K562 (cell line): ENCODE measurements around the gene DYSF. TPM values are rescaled to one million over a fixed set of nuclear protein-coding genes. Genes with fewer than 3 reads are reported as not detected.

Experiments
- MAFG ChIP-seq: fragments of 450-650 bp; conservative IDR thresholded peaks from 2 replicates; pipeline ENCODE4 v1.6.1; 2016; ENCODE audit warnings: missing genetic modification characterization, missing compliant biosample characterization
- PHF8 ChIP-seq: fragments of 200-600 bp; sonication (generic); IDR thresholded peaks from 2 replicates; pipeline ENCODE4 v1.6.1; 2012; ENCODE audit warnings: mixed run types, mild to moderate bottlenecking, inconsistent platforms, low read length, moderate library complexity, borderline replicate concordance
- ZNF75A ChIP-seq: fragments of 450-650 bp; formaldehyde crosslinking; IDR thresholded peaks from 2 replicates; pipeline ENCODE4 v1.4.0; 2020; ENCODE audit warnings: mild to moderate bottlenecking
- polyA plus RNA-seq, 8 experiments: library from polyadenylated mRNA; depleted of rRNA in 4 of 8; stranded (reverse) in 5 of 8; unstranded in 3 of 8; fragments of >200 nt; fragmentation: Nextera tagmentation in 2 of 8; fragmentation: Illumina TruSeq in 1 of 8; extraction: Ambion mirVana in 2 of 8; extraction: Trizol in 1 of 8; gene quantifications; 2 replicates each; pipeline versions ENCODE4 v1.2.1 to v1.2.3, GENCODE V29; 2011 to 2014; ENCODE audit warnings: inconsistent platforms in 1 of 8, missing spikeins in 1 of 8
- total RNA-seq, 7 experiments: library from RNA; depleted of rRNA in 6 of 7; stranded (reverse); fragments of >200 nt in 6 of 7; fragmentation: Illumina TruSeq in 2 of 7; extraction: Trizol in 2 of 7; gene quantifications; 2 replicates each; pipeline versions ENCODE4 v1.2.1 to v1.2.3, GENCODE V29; 2011 to 2021; ENCODE audit warnings: low replicate concordance in 1 of 7
- TF ChIP-seq, protein P1 (sequence below), 3 experiments: fragments of 200-800 bp in 1 of 3; fragments of 250-450 bp in 1 of 3; fragments of 450-650 bp in 1 of 3; sonication (Bioruptor Pico) in 1 of 3; sonication (Bioruptor generic) in 1 of 3; formaldehyde crosslinking in 1 of 3; IDR thresholded peaks; 2 replicates each; pipeline versions ENCODE4 v1.6.1 to v1.8.0; 2016 to 2022; ENCODE audit warnings: mild to moderate bottlenecking in 2 of 3, missing genetic modification characterization in 2 of 3, missing compliant biosample characterization in 1 of 3, moderate library complexity in 1 of 3
- TF ChIP-seq, protein P2 (sequence below): fragments of 250-450 bp; sonication (Bioruptor Pico); IDR thresholded peaks from 2 replicates; pipeline ENCODE4 v1.5.0; 2022; ENCODE audit warnings: mild to moderate bottlenecking

The DYSF gene
- total and polyA plus RNA-seq, 9 of the 15 experiments (the other 6 are each of a cell fraction or from before 2014, with no cell fraction given), result 0.01 to 0.80 (median 0.29) TPM

DNA sequence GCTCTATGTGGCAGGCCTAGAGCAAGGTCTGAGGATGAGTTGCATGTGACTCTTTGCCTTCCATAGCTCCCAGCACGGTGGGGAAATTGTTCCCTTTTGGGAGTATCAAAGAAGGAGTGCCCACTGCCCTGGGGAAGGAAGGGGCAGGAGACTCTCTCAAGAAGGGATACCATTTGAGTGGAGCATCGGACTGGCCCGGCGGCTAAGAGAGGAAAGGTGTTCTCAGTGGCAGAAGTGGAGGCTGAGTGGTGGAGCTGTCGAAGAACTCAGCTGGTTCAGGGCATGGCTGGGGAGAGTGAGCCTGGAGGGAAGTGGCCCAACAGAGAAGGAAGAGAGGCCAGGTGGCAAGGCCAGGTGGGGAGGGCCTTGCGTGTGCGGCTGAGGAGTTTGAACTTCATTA, 235.2 kb downstream of the DYSF start (continued):
- TF ChIP-seq, protein P1, sequence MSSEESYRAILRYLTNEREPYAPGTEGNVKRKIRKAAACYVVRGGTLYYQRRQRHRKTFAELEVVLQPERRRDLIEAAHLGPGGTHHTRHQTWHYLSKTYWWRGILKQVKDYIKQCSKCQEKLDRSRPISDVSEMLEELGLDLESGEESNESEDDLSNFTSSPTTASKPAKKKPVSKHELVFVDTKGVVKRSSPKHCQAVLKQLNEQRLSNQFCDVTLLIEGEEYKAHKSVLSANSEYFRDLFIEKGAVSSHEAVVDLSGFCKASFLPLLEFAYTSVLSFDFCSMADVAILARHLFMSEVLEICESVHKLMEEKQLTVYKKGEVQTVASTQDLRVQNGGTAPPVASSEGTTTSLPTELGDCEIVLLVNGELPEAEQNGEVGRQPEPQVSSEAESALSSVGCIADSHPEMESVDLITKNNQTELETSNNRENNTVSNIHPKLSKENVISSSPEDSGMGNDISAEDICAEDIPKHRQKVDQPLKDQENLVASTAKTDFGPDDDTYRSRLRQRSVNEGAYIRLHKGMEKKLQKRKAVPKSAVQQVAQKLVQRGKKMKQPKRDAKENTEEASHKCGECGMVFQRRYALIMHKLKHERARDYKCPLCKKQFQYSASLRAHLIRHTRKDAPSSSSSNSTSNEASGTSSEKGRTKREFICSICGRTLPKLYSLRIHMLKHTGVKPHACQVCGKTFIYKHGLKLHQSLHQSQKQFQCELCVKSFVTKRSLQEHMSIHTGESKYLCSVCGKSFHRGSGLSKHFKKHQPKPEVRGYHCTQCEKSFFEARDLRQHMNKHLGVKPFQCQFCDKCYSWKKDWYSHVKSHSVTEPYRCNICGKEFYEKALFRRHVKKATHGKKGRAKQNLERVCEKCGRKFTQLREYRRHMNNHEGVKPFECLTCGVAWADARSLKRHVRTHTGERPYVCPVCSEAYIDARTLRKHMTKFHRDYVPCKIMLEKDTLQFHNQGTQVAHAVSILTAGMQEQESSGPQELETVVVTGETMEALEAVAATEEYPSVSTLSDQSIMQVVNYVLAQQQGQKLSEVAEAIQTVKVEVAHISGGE (CRISPR knock-in tag; IDR thresholded peaks at IDR 0.05), result no peak
- TF ChIP-seq MAFG (tag) (no peak), ZNF75A (CRISPR knock-in tag) (no peak), PHF8 (no peak)
- TF ChIP-seq, protein P2, sequence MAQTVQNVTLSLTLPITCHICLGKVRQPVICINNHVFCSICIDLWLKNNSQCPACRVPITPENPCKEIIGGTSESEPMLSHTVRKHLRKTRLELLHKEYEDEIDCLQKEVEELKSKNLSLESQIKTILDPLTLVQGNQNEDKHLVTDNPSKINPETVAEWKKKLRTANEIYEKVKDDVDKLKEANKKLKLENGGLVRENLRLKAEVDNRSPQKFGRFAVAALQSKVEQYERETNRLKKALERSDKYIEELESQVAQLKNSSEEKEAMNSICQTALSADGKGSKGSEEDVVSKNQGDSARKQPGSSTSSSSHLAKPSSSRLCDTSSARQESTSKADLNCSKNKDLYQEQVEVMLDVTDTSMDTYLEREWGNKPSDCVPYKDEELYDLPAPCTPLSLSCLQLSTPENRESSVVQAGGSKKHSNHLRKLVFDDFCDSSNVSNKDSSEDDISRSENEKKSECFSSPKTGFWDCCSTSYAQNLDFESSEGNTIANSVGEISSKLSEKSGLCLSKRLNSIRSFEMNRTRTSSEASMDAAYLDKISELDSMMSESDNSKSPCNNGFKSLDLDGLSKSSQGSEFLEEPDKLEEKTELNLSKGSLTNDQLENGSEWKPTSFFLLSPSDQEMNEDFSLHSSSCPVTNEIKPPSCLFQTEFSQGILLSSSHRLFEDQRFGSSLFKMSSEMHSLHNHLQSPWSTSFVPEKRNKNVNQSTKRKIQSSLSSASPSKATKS, result no peak
